ENCODE results near the gene MAPK12.

DNA sequence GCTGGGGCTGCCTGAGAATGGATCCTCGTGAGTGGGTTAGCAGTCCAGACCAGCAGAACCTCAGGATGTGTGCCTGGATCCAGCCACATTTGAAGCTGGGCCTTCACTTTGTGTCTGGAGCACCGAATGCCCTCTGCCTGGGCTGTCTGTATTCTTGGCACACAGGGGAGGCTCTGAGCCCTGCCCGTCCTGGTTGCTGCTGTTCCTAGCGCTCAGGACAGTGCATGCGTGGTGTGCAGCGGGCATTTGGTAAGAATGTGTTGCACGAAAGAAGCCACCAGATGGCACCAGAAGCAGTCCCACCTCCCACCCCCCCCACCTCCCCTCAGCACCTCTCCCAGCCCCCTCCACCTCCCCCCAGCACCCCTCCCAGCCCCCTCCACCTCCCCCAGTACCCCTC, 12.8 kb upstream of the MAPK12 start:
- TF ChIP-seq CEBPB (IDR thresholded peaks at IDR 0.05; ENCODE audit: borderline replicate concordance in 1 of 2, low read depth in 2 of 2, low read length in 2 of 2), result no peak
- no peak for TF ChIP-seq JUND (IDR thresholded peaks at IDR 0.05; ENCODE audit: low read depth, low read length)
- TF ChIP-seq, protein P1, sequence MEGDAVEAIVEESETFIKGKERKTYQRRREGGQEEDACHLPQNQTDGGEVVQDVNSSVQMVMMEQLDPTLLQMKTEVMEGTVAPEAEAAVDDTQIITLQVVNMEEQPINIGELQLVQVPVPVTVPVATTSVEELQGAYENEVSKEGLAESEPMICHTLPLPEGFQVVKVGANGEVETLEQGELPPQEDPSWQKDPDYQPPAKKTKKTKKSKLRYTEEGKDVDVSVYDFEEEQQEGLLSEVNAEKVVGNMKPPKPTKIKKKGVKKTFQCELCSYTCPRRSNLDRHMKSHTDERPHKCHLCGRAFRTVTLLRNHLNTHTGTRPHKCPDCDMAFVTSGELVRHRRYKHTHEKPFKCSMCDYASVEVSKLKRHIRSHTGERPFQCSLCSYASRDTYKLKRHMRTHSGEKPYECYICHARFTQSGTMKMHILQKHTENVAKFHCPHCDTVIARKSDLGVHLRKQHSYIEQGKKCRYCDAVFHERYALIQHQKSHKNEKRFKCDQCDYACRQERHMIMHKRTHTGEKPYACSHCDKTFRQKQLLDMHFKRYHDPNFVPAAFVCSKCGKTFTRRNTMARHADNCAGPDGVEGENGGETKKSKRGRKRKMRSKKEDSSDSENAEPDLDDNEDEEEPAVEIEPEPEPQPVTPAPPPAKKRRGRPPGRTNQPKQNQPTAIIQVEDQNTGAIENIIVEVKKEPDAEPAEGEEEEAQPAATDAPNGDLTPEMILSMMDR (IDR thresholded peaks at IDR 0.05 in 2 of 3, conservative IDR thresholded peaks at IDR 0.05 in 1 of 3; ENCODE audit: control insufficient read depth in 2 of 3, extremely low read depth in 1 of 3, insufficient read depth in 1 of 3, low read depth in 3 of 3, low read length in 3 of 3), result peak; percentile 20 to 49 (median 40); a peak in 4 of 6 replicates
- no peak for TF ChIP-seq TARDBP (IDR thresholded peaks at IDR 0.05; ENCODE audit: borderline replicate concordance)
- no peak for TF ChIP-seq POLR2A (IDR thresholded peaks at IDR 0.05; ENCODE audit: low read depth, low read length)
- TF ChIP-seq RAD21 (IDR thresholded peaks at IDR 0.05; ENCODE audit: insufficient read depth, low read depth, low read length), result peak; percentile 19; the same call in 1 of the 2 replicates
- no peak for TF ChIP-seq TCF3 (IDR thresholded peaks at IDR 0.05; ENCODE audit: borderline replicate concordance, insufficient read depth, low read depth, low read length)
- TF ChIP-seq KDM1A (IDR thresholded peaks at IDR 0.05; ENCODE audit: borderline replicate concordance), result no peak
- no peak for TF ChIP-seq NBN (IDR thresholded peaks at IDR 0.05)
- TF ChIP-seq FOXM1 (IDR thresholded peaks at IDR 0.05; ENCODE audit: low read depth, low read length), result no peak
- no peak for TF ChIP-seq EED (IDR thresholded peaks at IDR 0.05; ENCODE audit: low read depth)
